ENCODE data around the gene MAN2B1. TPM values are rescaled to one million over a fixed set of nuclear protein-coding genes. Genes with fewer than 3 reads are reported as not detected.

The MAN2B1 gene
- total and polyA plus RNA-seq, 2 of the 13 experiments (the other 11 are each of a cell fraction or from before 2014, with no cell fraction given) = 23.6 to 23.8 TPM

DNA sequence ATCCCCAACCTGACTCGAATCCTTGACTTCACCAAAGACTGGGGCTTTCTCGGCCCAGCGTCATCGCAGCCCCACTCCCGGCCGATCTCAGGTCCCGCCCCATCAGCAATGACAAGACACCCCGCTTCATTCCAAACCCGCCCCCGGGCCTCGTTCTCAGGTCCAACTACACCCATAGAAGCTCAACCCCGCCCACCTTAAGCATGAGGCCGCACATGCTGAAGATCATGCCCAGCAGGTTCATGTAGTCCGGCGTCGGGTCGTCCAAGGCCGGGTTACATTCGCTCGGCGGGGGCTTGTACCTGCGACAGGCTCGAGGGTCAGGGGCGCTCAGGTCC, 2.4 kb upstream of the MAN2B1 start (continued):
- TF ChIP-seq ZNF891 (CRISPR knock-in tag; IDR thresholded peaks at IDR 0.05) (peak; percentile 48; the same call in 1 of the 2 replicates), NRL (CRISPR knock-in tag; IDR thresholded peaks at IDR 0.05; ENCODE audit: borderline replicate concordance) (peak; percentile 69; the same call in 1 of the 2 replicates), ZNF761 (CRISPR knock-in tag; conservative IDR thresholded peaks at IDR 0.05) (0 out of 2 replicates have a peak, but pooled peaks have one; percentile 25), FOXK1 (CRISPR knock-in tag; IDR thresholded peaks at IDR 0.05; ENCODE audit: borderline replicate concordance, low read depth) (no peak), ZSCAN22 (CRISPR knock-in tag; IDR thresholded peaks at IDR 0.05) (no peak), IKZF4 (CRISPR knock-in tag; IDR thresholded peaks at IDR 0.05; ENCODE audit: borderline replicate concordance, low read depth, not compliant biosample characterization) (peak; percentile 65), ZNF274 (CRISPR knock-in tag; IDR thresholded peaks at IDR 0.05) (peak; percentile 38; the same call in 1 of the 2 replicates)
- TF ChIP-seq, protein P1, sequence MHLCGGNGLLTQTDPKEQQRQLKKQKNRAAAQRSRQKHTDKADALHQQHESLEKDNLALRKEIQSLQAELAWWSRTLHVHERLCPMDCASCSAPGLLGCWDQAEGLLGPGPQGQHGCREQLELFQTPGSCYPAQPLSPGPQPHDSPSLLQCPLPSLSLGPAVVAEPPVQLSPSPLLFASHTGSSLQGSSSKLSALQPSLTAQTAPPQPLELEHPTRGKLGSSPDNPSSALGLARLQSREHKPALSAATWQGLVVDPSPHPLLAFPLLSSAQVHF (CRISPR knock-in tag; IDR thresholded peaks at IDR 0.05) = 0 out of 2 replicates have a peak, but pooled peaks have one; percentile 4

DNA sequence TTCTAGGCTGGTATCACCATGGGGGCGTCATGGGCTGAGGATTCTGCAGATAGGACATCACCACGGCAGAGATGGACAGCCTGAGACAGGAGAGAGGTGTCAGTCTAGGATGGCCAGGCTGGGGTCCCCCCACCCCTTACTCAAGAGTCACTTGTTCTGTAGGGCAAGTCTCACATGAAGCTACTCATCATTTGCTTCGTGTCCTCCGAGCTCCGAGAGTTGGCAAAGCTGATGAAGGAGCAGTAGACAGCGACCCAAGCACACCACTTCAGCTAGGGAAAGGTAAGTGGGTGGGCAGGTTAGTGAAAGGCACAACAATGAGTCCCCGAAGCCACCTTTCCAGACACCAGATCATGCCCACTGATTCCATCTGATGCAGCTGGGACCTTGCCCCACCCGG, 1.8 kb upstream of the MAN2B1 start:
- peak overlapping the region; percentile 88 for H3K27ac ChIP-seq (ENCODE audit: extremely low read length, insufficient read depth, low read length)
- no peak for TF ChIP-seq RAD21 (CRISPR knock-in tag; IDR thresholded peaks at IDR 0.05)
- TF ChIP-seq CBX2 (IDR thresholded peaks at IDR 0.05; ENCODE audit: low read depth, low read length) = no peak
- no peak for TF ChIP-seq CBX2 (CRISPR knock-in tag; IDR thresholded peaks at IDR 0.05; ENCODE audit: low read depth)
- TF ChIP-seq CCDC6 (CRISPR knock-in tag; IDR thresholded peaks at IDR 0.05) = no peak
- no peak for TF ChIP-seq TEAD3 (CRISPR knock-in tag; optimal IDR thresholded peaks at IDR 0.05; ENCODE audit: borderline replicate concordance)
- TF ChIP-seq MZF1 (CRISPR knock-in tag; IDR thresholded peaks at IDR 0.05; ENCODE audit: borderline replicate concordance) = no peak
- TF ChIP-seq ZMYM4 (CRISPR knock-in tag; IDR thresholded peaks at IDR 0.05) = no peak
- no peak for TF ChIP-seq HES4 (CRISPR knock-in tag; IDR thresholded peaks at IDR 0.05; ENCODE audit: borderline replicate concordance)
- TF ChIP-seq ZNF615 (CRISPR knock-in tag; IDR thresholded peaks at IDR 0.05; ENCODE audit: borderline replicate concordance) = no peak
- no peak for TF ChIP-seq ZNF441 (CRISPR knock-in tag; IDR thresholded peaks at IDR 0.05; ENCODE audit: borderline replicate concordance)
- no peak for TF ChIP-seq HOXA9 (CRISPR knock-in tag; IDR thresholded peaks at IDR 0.05; ENCODE audit: borderline replicate concordance)
- TF ChIP-seq BRCA1 (CRISPR knock-in tag; IDR thresholded peaks at IDR 0.05) = no peak
- no peaks in the 10 kb centered on the region for H3K9me3 ChIP-seq (ENCODE audit: low read length)
- peaks cover 43% of the 10 kb centered on the region for H3K4me1 ChIP-seq (ENCODE audit: insufficient read depth, low read length)
- DNase-seq (ENCODE audit: low spot score) (no peak), ATAC-seq (no peak), FAIRE-seq (no peak)
- BruUV-seq (replicated peaks) = no TSS peak
- H3K9ac ChIP-seq (ENCODE audit: insufficient read depth, low read depth, low read length) = peak overlapping the region; percentile 93
- H3K4me3 ChIP-seq (replicated peaks in 1 of 3; ENCODE audit: insufficient read depth in 1 of 3, low read depth in 2 of 3, low read length in 3 of 3) = peak overlapping the region; percentile 77 to 96 (median 96)
- 69% methylated on average over 6 of the region's 8 CpGs for WGBS (ENCODE audit: low lambda C conversion rate)
- ChIA-PET POLR2A (interaction anchor here (1.6 to 1.9 kb wide), 6 partner anchors 10 to 172 kb away, joined by 3 to 16 read pairs (median 4); partner anchors contain the start of genes DHPS, GET3, ZNF490 and ZNF791), CTCF (ENCODE audit: low intra/inter-chr PET ratio, low total read pairs) (no interaction called here)
- H4K20me1 ChIP-seq (ENCODE audit: insufficient read depth, low read length) = no peaks in the 10 kb centered on the region
- no peak overlapping the region for H2AFZ ChIP-seq (ENCODE audit: low read length)
- intact Hi-C loops (cut with micrococcal nuclease; ENCODE audit: unreplicated experiment) (no loop called here), in situ Hi-C loops (cut with HindIII; ENCODE audit: extremely low pct_ligation_motif_present, low pct_unique_long_range_greater_than_20kb) (no loop called here)
- peak overlapping the region; percentile 97 for H3K4me2 ChIP-seq (ENCODE audit: low read depth, low read length)
- peaks cover 4 to 8% of the 10 kb centered on the region in 2 experiments; a peak in 3 of 5 replicates for H3K36me3 ChIP-seq (replicated peaks in 1 of 2; ENCODE audit: control insufficient read depth in 1 of 2, insufficient read depth in 2 of 2, low read length in 2 of 2)
- no peaks in the 10 kb centered on the region; a peak in 1 of 5 replicates for H3K27me3 ChIP-seq (ENCODE audit: control insufficient read depth in 1 of 2, insufficient read depth in 2 of 2, low read length in 2 of 2)
- H3K79me2 ChIP-seq (ENCODE audit: insufficient read depth, low read length) = peaks cover 34% of the 10 kb centered on the region

Measured in HepG2 (cell line).